ENCODE results near the gene MAGOHB. TPM values are rescaled to one million over a fixed set of nuclear protein-coding genes. Genes with fewer than 3 reads are reported as not detected.

MAGOHB gene
- total RNA-seq, 6 experiments from 2014 or later: 6.6 to 11.8 (median 9.6) TPM

DNA sequence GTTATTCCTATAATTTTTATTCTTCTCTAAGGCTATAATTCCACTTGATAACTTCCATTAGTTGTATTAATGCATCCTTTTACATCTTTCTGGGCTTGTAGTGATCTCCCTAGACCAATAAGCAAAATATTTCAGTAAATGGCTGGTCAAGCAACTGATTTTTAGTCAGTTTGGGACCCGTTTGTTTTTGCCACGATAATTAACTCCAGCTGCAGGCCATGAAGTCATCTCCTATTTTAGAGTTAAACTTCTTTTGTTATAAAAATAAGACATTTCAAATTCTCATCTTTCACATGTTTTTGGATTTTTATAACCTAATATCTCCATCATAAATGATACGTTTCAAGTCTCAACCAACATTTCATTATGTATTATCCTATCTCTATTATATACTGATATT lies 49.4 kb downstream of the MAGOHB start:
- intact Hi-C loops (cut with DNase I): loop anchor here (10.0 kb wide), 2 partner anchors 229 to 329 kb away; no protein-coding TSS in a partner anchor
- ATAC-seq (no peak), DNase-seq (no peak)
- WGBS (ENCODE audit: insufficient coverage, low coverage, low lambda C conversion rate, missing lambda C conversion rate): 78% methylated on average over 3 of the region's 3 CpGs
- TF ChIP-seq, protein P1, sequence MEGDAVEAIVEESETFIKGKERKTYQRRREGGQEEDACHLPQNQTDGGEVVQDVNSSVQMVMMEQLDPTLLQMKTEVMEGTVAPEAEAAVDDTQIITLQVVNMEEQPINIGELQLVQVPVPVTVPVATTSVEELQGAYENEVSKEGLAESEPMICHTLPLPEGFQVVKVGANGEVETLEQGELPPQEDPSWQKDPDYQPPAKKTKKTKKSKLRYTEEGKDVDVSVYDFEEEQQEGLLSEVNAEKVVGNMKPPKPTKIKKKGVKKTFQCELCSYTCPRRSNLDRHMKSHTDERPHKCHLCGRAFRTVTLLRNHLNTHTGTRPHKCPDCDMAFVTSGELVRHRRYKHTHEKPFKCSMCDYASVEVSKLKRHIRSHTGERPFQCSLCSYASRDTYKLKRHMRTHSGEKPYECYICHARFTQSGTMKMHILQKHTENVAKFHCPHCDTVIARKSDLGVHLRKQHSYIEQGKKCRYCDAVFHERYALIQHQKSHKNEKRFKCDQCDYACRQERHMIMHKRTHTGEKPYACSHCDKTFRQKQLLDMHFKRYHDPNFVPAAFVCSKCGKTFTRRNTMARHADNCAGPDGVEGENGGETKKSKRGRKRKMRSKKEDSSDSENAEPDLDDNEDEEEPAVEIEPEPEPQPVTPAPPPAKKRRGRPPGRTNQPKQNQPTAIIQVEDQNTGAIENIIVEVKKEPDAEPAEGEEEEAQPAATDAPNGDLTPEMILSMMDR (IDR thresholded peaks at IDR 0.05): no peak
- no peak for TF ChIP-seq POLR2A (IDR thresholded peaks at IDR 0.05)
- no peaks in the 10 kb centered on the region for H3K9me3 ChIP-seq
- H3K27ac ChIP-seq: no peak overlapping the region
- H3K4me3 ChIP-seq: no peak overlapping the region
- H3K4me1 ChIP-seq: no peaks in the 10 kb centered on the region
- no peaks in the 10 kb centered on the region for H3K27me3 ChIP-seq
- H3K36me3 ChIP-seq: no peaks in the 10 kb centered on the region

DNA sequence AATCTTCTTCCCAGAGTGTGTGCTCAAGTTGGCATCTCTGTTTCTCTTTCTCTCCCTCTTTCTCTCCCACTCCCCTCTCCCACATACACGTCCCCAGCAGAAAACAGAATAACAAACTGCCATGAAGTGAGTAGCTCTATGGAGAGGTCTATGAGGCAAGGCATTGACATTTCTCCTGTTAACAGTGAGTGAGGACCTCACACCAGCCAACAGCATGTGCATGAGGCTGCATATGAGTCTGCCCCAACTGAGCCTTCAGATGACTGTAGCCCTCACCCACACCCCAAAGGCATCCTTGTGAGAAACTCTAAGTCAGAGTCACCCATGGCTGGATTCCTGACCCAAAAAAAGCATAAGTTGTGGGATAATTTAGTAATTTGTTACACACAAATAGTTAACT lies 50.4 kb downstream of the MAGOHB start:
- Histone ChIP-seq H3K27ac (no peak overlapping the region), H3K9me3 (no peaks in the 10 kb centered on the region), H3K27me3 (no peaks in the 10 kb centered on the region), H3K4me3 (no peak overlapping the region), H3K4me1 (no peaks in the 10 kb centered on the region), H3K36me3 (no peaks in the 10 kb centered on the region)
- DNase-seq: no peak
- no peak for ATAC-seq
- 86% methylated on average over 1 of the region's 1 CpG for WGBS (ENCODE audit: insufficient coverage, low coverage, low lambda C conversion rate, missing lambda C conversion rate)
- intact Hi-C loops (cut with DNase I): loop anchor here (10.0 kb wide), 2 partner anchors 228 to 328 kb away; no protein-coding TSS in a partner anchor
- TF ChIP-seq, protein P1 (IDR thresholded peaks at IDR 0.05): no peak
- no peak for TF ChIP-seq POLR2A (IDR thresholded peaks at IDR 0.05)

DNA sequence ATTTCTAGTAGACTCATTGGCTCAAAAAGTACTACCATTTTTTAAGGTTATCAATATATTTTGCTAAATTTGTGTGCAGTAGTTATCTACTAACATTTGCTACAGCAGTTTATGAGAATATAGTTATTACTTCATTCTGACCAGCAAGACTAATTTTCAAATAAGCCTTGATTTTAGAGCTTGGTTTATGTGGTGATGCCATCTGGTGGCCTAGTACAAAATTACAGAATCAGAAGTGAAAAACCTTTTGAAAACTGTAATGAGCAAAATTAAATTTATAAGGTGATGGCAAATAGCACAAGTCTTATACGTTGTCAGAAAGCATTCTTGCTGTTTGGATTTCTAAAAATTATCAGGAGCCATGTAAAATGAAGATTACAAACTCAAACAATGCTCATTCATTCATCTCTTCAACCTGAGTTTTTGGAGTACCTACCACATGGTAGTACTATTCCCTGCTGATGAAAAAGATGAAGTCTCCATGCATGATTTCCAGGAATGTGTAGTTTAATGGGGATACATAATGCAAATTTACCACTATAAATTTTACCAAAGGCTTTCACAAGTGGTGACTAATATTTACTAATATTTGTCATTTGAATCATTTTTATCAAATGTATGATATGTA lies 51.0 kb downstream of the MAGOHB start:
- H3K4me3 ChIP-seq: no peak overlapping the region
- no peaks in the 10 kb centered on the region for H3K27me3 ChIP-seq
- H3K27ac ChIP-seq: no peak overlapping the region
- H3K9me3 ChIP-seq: no peaks in the 10 kb centered on the region
- no peaks in the 10 kb centered on the region for H3K4me1 ChIP-seq
- ATAC-seq (peak in 3 of 4 donors; percentile 60 to 68 (median 61)), DNase-seq (no peak)
- TF ChIP-seq, protein P1 (IDR thresholded peaks at IDR 0.05): peak; percentile 65 to 81 (median 74)
- no peak for TF ChIP-seq POLR2A (IDR thresholded peaks at IDR 0.05)
- 0% methylated on average over 1 of the region's 1 CpG for WGBS (ENCODE audit: insufficient coverage, low coverage, low lambda C conversion rate, missing lambda C conversion rate)
- no peaks in the 10 kb centered on the region for H3K36me3 ChIP-seq
- intact Hi-C loops (cut with DNase I): loop anchor here (10.0 kb wide), 2 partner anchors 228 to 328 kb away; no protein-coding TSS in a partner anchor

DNA sequence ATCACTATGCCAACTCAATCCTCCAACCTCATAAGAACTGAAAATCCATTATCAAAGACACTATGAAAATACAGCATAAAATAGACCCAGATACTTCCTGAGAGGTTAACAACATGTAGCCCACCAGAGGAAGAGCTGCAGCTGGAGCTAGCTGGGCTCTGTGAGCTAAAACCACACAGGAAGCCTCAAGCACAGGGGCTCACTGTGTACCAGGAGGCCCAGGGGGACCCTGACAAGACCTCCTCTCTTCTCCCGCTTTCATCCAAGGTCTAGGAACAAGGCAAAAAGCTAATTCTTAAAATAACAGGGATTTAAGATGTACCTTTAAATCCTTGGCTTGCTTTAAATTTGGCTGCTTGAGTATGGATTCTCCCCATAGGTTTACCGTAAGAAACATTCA lies 54.2 kb downstream of the MAGOHB start:
- Histone ChIP-seq H3K36me3 (no peaks in the 10 kb centered on the region), H3K9me3 (no peaks in the 10 kb centered on the region), H3K4me1 (no peaks in the 10 kb centered on the region), H3K27me3 (no peaks in the 10 kb centered on the region), H3K4me3 (no peak overlapping the region), H3K27ac (no peak overlapping the region)
- intact Hi-C loops (cut with DNase I): no loop called here
- no peak for DNase-seq
- 49% methylated on average over 2 of the region's 2 CpGs for WGBS (ENCODE audit: insufficient coverage, low coverage, low lambda C conversion rate, missing lambda C conversion rate)
- no peak for TF ChIP-seq POLR2A (IDR thresholded peaks at IDR 0.05)
- TF ChIP-seq, protein P1 (IDR thresholded peaks at IDR 0.05): no peak
- peak in 3 of 4 donors; percentile 35 to 37 (median 36) for ATAC-seq
